ENCODE results near the gene NCAPD2.

Gene NCAPD2

GRCh38 chr12:6451348-6452244, 42.3 kb upstream of the NCAPD2 start, which contains the start of gene TAPBPL:
Gene TAPBPL, plus strand, starts transcription at chr12:6452042. Its CDS starts 207 bp downstream, at chr12:6452249.
- TF ChIP-seq, protein P1, sequence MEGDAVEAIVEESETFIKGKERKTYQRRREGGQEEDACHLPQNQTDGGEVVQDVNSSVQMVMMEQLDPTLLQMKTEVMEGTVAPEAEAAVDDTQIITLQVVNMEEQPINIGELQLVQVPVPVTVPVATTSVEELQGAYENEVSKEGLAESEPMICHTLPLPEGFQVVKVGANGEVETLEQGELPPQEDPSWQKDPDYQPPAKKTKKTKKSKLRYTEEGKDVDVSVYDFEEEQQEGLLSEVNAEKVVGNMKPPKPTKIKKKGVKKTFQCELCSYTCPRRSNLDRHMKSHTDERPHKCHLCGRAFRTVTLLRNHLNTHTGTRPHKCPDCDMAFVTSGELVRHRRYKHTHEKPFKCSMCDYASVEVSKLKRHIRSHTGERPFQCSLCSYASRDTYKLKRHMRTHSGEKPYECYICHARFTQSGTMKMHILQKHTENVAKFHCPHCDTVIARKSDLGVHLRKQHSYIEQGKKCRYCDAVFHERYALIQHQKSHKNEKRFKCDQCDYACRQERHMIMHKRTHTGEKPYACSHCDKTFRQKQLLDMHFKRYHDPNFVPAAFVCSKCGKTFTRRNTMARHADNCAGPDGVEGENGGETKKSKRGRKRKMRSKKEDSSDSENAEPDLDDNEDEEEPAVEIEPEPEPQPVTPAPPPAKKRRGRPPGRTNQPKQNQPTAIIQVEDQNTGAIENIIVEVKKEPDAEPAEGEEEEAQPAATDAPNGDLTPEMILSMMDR (IDR thresholded peaks at IDR 0.05; ENCODE audit: low read length, missing control alignments): no peak
- DNase-seq (ENCODE audit: low read depth): peak; percentile 84
- peak within 1 kb of the TSS; percentile 68 for H3K4me3 ChIP-seq (replicated peaks; ENCODE audit: low read depth, low read length)

GRCh38 chr12:6452245-6452943, 41.5 kb upstream of the NCAPD2 start:
- DNase-seq (ENCODE audit: low read depth): no peak
- H3K4me3 ChIP-seq (replicated peaks; ENCODE audit: low read depth, low read length): peak overlapping the region; percentile 68
- TF ChIP-seq, protein P1 (IDR thresholded peaks at IDR 0.05; ENCODE audit: low read length, missing control alignments): no peak

GRCh38 chr12:6452944-6453630, 40.8 kb upstream of the NCAPD2 start:
- peak overlapping the region; percentile 68 for H3K4me3 ChIP-seq (replicated peaks; ENCODE audit: low read depth, low read length)
- no peak for DNase-seq (ENCODE audit: low read depth)
- TF ChIP-seq, protein P1 (IDR thresholded peaks at IDR 0.05; ENCODE audit: low read length, missing control alignments): no peak

DNA sequence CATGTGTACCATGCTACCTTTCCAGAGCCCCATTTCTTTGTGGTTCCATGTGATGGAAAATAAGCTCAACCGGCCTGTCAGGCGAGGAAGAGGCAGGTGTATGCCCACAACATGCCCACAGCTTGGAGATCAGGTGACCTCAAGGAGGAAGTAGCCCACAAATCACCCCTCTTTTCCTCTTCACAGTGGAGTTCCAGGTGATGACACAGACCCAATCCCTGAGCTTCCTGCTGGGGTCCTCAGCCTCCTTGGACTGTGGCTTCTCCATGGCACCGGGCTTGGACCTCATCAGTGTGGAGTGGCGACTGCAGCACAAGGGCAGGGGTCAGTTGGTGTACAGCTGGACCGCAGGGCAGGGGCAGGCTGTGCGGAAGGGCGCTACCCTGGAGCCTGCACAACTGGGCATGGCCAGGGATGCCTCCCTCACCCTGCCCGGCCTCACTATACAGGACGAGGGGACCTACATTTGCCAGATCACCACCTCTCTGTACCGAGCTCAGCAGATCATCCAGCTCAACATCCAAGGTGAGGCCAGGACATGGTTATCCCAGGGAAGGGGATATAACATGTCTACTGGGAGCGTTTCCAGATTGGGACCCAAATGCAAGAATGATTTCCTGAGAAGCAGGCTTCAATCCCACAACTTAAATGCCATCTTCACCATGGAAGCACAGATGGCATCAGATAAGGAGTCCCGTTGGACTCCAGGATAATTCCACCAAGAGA, 36.5 kb upstream of the NCAPD2 start:
- DNase-seq (ENCODE audit: low read depth): no peak
- TF ChIP-seq, protein P1 (IDR thresholded peaks at IDR 0.05; ENCODE audit: low read length, missing control alignments): no peak
- H3K4me3 ChIP-seq (replicated peaks; ENCODE audit: low read depth, low read length): no peak overlapping the region

DNA sequence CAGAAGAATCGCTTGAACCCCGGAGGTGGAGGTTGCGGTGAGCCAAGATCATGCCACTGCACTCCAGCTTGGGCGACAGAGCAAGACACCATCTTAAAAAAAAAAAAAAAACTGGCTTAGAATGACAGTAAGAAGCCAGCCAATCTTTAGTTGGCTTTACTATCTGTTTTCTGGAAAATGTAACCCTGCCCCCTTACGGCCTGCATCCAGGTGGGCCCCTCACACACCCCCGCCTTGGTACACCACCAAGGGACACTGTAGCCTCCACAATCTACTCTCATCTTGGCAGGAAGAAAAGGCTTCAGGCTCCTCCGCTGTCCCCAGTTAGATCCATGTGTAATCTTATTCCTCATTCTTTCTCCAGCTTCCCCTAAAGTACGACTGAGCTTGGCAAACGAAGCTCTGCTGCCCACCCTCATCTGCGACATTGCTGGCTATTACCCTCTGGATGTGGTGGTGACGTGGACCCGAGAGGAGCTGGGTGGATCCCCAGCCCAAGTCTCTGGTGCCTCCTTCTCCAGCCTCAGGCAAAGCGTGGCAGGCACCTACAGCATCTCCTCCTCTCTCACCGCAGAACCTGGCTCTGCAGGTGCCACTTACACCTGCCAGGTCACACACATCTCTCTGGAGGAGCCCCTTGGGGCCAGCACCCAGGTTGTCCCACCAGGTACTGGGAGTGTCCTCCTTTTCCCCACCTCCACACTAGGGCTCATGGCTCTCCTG, 35.5 kb upstream of the NCAPD2 start:
- H3K4me3 ChIP-seq (replicated peaks; ENCODE audit: low read depth, low read length): no peak overlapping the region
- TF ChIP-seq, protein P1 (IDR thresholded peaks at IDR 0.05; ENCODE audit: low read length, missing control alignments): no peak
- no peak for DNase-seq (ENCODE audit: low read depth)

DNA sequence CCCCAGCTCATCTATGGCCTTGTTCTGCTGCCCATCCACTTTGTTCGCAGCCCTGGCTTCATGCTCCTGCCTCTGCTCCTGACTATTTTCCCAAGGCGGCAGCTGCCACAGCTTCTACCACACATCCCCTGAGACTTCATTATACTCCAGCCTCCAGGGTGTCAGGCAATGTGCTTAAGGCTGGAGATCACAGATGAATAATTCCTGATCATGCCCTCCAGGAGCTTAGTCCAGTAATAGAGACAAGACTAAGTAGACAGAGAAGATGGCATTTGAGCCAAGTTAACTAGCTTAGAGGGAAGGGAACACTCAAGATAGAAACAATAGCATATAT, 34.9 kb upstream of the NCAPD2 start:
- no peak for DNase-seq (ENCODE audit: low read depth)
- TF ChIP-seq, protein P1 (IDR thresholded peaks at IDR 0.05; ENCODE audit: low read length, missing control alignments): no peak
- H3K4me3 ChIP-seq (replicated peaks; ENCODE audit: low read depth, low read length): no peak overlapping the region
